Measurements from ENCODE around the gene CYTH1.

DNA sequence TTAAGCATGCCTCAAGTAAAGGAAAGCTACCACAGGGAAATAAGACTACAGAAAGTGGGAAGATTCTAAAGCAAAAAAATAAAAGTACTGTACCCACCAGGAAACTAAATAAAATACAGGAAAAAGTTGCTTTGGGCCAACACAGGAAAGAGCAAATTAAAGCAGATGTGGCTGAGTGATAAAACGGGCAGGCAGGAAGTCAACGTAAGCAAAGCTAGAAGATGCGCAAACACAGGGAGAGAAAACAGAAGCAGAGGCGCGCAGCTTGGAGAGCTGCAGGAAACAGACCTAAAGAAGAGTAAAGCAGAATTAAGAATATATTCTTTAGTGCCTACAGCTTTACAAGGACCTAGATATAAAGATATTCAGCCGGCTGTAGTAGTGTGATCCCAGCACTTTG lies 36.9 kb upstream of the CYTH1 start:
- TF ChIP-seq, protein P1, sequence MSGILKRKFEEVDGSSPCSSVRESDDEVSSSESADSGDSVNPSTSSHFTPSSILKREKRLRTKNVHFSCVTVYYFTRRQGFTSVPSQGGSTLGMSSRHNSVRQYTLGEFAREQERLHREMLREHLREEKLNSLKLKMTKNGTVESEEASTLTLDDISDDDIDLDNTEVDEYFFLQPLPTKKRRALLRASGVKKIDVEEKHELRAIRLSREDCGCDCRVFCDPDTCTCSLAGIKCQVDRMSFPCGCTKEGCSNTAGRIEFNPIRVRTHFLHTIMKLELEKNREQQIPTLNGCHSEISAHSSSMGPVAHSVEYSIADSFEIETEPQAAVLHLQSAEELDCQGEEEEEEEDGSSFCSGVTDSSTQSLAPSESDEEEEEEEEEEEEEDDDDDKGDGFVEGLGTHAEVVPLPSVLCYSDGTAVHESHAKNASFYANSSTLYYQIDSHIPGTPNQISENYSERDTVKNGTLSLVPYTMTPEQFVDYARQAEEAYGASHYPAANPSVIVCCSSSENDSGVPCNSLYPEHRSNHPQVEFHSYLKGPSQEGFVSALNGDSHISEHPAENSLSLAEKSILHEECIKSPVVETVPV (CRISPR knock-in tag; IDR thresholded peaks at IDR 0.05): no peak
- TF ChIP-seq ZNF565 (CRISPR knock-in tag; conservative IDR thresholded peaks at IDR 0.05; ENCODE audit: low read depth) (no peak), ARNTL (CRISPR knock-in tag; IDR thresholded peaks at IDR 0.05; ENCODE audit: borderline replicate concordance, low read depth) (no peak), ZFP30 (CRISPR knock-in tag; IDR thresholded peaks at IDR 0.05) (no peak), TOX (CRISPR knock-in tag; IDR thresholded peaks at IDR 0.05; ENCODE audit: borderline replicate concordance) (no peak), ESRRG (CRISPR knock-in tag; IDR thresholded peaks at IDR 0.05) (no peak), ZC3H10 (CRISPR knock-in tag; IDR thresholded peaks at IDR 0.05) (no peak), CSDC2 (CRISPR knock-in tag; IDR thresholded peaks at IDR 0.05) (no peak), PPARA (CRISPR knock-in tag; IDR thresholded peaks at IDR 0.05; ENCODE audit: borderline replicate concordance) (no peak), BACH2 (CRISPR knock-in tag; IDR thresholded peaks at IDR 0.05; ENCODE audit: borderline replicate concordance) (no peak), ZNF70 (CRISPR knock-in tag; IDR thresholded peaks at IDR 0.05) (no peak), RARB (CRISPR knock-in tag; IDR thresholded peaks at IDR 0.05) (no peak)
- TF ChIP-seq, protein P2, sequence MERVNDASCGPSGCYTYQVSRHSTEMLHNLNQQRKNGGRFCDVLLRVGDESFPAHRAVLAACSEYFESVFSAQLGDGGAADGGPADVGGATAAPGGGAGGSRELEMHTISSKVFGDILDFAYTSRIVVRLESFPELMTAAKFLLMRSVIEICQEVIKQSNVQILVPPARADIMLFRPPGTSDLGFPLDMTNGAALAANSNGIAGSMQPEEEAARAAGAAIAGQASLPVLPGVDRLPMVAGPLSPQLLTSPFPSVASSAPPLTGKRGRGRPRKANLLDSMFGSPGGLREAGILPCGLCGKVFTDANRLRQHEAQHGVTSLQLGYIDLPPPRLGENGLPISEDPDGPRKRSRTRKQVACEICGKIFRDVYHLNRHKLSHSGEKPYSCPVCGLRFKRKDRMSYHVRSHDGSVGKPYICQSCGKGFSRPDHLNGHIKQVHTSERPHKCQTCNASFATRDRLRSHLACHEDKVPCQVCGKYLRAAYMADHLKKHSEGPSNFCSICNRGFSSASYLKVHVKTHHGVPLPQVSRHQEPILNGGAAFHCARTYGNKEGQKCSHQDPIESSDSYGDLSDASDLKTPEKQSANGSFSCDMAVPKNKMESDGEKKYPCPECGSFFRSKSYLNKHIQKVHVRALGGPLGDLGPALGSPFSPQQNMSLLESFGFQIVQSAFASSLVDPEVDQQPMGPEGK (CRISPR knock-in tag; IDR thresholded peaks at IDR 0.05; ENCODE audit: borderline replicate concordance): no peak
- TF ChIP-seq, protein P3, sequence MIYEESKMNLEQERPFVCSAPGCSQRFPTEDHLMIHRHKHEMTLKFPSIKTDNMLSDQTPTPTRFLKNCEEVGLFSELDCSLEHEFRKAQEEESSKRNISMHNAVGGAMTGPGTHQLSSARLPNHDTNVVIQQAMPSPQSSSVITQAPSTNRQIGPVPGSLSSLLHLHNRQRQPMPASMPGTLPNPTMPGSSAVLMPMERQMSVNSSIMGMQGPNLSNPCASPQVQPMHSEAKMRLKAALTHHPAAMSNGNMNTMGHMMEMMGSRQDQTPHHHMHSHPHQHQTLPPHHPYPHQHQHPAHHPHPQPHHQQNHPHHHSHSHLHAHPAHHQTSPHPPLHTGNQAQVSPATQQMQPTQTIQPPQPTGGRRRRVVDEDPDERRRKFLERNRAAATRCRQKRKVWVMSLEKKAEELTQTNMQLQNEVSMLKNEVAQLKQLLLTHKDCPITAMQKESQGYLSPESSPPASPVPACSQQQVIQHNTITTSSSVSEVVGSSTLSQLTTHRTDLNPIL (CRISPR knock-in tag; IDR thresholded peaks at IDR 0.05; ENCODE audit: low read depth): no peak

Measured in SK-N-SH treated with all-trans-retinoic acid at 6 μM for 48 hours (cell line).